Activated CD8-positive, alpha-beta memory T cell treated with anti-CD3 and anti-CD28 coated beads, Interleukin-2, amount 50 U/mL, for 1 hour (primary cell): ENCODE measurements around the gene DIP2B.
"Not testable (repeated sequence)": the region's sequence is repeated elsewhere in the genome, so short reads cannot be mapped to it uniquely, and the experiment has no call there.

Experiments
- DNase-seq: peaks from one replicate; pipeline ENCODE4 v3.0.0-alpha.2; 2020; ENCODE audit errors: extremely low read depth

DIP2B gene

DNA sequence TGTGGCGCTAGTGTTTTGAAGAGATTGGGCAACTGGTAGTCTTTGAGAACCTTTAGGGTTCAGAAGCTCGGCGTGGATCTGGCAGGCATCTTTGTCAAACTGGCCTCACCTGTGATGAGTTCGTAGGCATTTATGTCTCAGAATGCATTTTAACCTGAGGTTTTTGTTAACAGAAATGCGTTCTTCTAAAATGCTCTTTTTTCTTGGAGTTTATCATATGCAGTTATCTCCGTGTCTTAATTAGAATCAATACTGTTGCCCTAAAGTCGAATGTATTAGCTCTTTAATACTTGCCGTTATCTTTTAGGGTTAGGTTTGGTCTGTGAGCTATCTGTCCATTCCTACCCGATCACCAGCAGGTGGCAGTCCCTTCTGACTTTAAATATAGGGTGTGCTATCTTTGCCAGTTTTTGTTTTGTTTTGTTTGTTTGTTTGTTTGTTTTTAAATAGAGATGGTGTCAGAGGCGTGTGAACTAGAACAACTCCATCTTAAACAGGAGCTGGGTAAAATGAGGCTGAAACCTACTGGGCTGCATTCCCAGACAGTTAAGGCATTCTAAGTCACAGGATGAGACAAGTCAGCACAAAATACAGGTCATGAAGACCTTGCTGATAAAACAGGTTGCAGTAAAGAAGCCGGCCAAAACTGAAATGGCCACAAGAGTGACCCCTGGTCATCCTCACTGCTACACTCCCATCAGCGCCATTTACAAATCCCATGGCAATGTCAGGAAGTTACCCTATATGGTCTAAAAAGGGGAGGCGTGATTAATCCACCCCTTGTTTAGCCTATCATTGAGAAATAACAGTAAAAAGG is 260.5 kb downstream of the DIP2B start:
- DNase-seq: no peak

DNA sequence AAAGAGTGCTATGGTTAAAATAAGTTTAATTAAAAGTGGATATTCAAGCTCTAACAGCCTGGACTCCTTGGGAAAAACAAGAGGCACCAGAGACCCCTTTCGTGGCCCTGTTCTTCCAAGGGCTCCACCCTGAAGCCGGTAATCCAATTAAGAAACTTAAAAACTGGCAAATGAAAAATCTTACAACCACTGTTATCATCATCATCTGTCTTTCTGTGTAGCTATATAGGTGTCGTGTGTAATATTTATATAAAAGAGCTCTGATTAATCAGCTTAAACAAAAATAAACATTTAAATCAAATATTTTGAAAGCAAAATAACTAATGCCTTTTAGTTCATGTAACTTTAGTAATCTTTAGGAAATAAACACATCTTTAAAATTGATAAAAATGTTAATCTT is 263.6 kb downstream of the DIP2B start:
- DNase-seq: no peak

DNA sequence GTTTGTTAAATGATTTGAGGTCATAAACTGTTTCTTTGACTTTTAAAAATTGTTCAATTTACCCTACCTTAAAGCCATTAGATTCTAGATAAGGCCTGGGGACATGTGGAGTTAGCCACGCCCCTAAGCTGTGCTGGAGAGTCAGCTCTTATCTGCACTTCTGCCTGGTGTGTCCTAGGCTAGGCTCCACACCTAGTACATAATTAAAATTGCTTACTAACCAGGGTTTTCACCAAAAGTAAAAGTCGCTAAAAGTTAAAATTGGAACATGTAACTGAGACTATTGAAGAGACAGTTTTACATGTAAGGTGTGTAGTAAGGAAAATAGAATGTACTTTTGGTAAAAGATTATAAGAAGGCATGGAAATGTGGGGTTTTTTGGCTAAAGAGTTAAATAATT is 264.0 kb downstream of the DIP2B start:
- not testable (repeated sequence) for DNase-seq

DNA sequence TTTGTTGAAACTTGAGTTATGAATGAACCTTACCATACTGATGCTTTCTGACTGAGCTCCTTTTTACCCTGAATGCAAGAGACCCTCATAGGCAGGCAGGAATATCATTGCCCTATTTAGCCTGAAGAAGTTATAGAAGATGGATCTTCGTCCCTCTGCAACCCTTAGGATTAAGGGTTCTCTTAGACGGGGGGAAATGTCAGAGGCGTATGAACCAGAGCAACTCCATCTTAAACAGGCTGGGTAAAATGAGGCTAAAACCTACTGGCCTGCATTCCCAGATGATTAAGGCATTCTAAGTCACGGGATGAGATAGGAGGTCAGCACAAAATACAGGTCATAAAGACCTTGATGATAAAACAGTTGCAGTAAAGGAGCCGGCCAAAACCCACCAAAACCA is 266.6 kb downstream of the DIP2B start:
- DNase-seq: no peak

DNA sequence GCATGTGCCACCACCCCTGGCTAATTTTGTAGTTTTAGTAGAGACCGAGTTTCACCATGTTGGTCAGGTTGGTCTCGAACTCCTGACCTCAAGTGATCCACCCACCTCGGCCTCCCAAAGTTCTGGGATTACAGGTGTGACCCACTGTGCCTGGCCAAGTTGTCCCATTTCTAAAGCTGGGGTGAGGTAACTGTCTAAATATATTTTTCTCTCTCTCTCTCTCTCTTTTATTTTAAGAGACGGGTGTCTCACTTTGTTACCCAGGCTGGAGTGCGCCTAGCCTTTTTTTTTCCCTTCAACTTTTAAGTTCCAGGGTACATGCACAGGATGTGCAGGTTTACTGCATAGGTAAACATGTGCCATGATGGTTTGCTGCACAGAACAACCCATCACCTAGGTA is 267.7 kb downstream of the DIP2B start:
- DNase-seq: no peak

DNA sequence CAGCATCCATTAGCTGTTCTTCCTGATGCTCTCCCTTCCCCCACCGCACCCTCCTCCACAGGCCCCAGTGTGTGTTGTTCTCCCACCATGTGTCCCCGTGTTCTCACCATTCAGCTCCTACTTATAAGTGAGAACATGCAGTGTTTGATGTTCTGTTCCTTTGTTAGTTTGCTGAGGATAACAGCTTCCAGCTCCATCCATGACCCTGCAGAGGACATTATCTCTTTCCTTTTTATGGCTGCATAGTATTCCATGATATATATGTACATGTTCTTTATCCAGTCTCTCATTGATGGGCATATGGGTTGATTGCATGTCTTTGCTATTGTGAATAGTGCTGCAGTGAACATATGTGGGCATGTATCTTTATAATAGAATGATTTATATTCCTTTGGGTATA is 268.1 kb downstream of the DIP2B start:
- no peak for DNase-seq

DNA sequence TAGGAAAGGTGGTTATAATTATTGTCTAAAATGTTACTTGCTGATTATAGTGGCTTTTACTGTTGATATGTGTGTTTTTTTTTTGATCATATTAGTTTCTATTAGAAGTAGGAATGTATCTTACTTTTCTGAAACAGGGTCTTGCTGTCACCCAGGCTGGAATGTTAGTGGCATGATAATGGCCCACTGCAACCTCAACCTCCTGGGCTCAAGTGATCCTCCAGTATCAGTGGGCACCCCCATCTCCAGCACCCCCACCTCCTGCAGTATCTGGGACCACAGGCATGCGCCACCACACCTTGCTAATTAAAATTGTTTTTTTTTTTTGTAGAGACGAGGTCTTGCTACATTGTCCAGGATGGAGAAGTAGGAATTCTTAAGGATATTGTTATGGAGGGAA is 270.5 kb downstream of the DIP2B start:
- DNase-seq: no peak

DNA sequence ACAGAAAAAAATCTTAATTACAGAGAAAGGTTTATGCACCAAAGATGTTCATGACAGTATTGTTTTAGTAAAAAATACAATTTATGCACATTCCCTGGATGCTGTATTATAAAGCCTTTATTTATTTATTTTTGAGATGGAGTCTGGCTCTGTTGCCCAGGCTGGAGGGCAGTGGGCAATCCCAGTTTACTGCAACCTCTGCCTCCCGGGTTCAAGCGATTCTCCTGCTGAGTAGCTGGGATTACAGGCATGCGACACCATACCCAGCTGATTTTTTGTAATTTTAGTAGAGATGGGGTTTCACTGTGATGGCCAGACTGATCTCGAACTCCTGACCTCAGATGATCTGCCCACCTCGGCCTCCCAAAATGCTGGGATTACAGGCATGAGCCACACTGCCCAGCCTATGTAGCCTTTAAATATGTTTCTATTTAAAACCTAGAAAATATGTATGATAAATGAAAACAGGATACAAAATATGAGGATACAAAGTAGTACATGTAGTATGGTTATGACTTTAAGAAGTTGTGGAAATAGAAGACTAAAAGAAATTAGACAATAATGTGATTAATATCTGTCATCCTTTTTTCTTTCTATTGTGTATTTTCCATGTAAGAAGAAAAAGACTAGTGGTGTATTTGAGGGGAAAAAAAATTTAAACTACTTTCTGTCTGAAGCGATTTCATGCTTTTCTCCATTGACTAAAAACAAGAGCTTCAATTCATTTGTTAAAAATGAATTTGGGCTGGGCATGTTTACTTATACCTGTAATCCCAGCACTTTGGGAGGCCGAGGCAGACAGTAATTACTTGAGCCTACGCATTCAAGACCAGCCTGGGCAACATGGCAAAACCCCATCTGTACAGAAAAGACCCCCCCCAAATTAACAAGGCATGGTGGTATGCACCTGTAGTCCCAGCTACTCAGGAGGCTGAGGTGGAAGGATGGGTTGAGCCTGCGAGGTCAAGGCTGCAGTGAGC is 272.3 kb downstream of the DIP2B start:
- no peak for DNase-seq

DNA sequence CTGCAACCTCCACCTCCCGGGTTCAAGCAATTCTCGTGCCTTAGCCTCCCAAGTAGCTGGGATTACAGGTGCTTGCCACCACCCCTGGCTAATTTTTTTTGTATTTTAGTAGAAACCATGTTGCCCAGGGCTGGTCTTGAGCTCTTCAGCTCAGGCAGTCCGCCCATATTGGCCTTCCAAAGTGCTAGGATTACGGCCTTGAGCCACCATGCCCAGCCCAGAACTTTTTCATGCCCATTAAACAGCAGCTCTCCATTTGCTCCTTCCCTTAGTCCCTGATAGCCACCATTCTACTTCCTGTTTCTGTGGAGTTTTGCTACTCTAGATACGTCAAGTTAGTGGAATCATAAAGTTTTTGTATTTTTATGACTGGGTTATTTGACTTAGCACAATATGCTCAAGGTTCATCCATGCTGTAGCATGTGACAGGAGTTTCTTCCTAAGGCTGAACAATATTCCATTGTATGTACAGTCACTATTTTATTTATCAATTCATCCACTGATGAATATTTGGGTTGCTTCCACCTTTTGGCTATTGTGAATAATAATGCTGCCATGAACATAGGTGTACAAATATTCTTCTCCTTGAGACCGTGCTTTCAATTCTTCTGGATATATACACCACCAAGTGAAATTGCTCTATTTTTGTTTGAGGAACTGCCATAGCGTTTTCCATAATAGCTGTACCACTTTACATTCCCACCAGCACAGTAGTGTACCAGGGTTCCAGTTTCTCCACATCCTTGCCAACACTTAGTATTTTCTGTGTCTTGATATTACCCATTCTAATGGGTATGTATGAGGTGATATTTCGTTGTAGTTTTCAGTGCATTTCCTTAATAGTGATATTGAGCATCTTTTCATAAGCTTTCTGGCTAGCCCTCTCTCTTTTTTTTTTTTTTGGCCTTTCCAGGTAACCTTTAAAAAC is 274.1 kb downstream of the DIP2B start:
- no peak for DNase-seq

DNA sequence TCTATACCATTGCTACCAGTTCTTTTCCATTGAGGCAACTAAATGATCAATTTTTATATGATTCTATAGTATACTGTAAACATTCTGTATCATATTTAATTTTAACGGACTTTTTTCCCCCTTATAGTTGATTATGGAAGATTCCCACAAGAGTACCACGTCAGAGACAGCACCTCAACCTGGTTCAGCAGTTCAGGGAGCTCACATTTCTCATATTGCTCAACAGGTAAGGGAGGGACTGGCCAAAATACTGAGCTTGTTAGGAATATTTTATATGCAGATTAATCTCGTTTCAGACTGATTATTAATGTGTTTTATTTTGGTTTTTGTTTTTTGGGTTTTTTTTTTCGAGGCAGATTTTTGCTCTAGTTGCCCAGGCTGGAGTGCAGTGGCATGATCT is 275.2 kb downstream of the DIP2B start:
- DNase-seq: no peak

DNA sequence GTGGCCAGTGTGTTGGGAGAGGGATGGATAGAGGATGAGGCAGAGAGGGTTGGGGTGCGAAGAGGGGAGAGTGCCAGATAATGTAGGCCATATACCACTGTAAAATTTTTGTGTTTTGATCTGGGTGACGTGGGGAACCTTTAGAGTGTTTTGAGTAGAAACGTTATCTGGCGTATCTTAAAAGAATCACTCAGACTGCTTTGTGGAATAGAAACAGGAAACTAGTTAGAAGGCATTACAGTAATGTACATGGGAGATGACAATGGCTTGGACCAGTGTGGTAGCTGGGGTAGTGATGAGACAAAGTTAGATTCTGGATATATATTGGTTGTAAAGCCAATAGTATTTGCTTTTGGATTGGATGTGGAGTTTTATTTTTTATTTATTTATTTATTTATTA is 279.7 kb downstream of the DIP2B start:
- DNase-seq: no peak

DNA sequence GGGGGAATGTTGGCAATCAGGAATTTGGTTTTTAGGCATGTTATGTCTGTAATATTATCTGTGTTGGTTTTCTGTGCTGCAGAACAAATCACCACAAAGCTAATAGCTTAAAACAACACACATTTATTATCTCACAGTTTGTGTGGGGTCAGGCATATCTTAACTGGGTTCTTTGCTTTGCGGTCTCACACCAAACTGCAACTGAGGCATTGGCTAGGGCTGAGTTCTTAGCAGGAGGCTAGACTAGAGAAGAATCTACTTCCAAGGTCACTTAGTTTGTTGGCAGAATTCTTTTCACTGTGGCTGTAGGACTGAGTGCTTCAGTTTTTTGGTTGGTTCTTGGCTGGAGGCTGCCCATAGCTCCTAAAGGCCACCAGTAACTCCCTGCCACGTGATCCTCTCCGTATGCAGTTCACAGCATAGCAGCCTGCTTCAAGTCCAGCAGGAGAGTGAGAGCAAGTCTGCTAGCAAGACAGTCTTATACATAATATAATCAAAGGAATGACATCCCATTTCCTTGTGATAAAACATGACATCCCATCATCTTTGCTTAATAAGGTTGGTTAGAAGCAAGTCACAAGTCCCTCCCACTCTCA is 280.7 kb downstream of the DIP2B start:
- DNase-seq: no peak

DNA sequence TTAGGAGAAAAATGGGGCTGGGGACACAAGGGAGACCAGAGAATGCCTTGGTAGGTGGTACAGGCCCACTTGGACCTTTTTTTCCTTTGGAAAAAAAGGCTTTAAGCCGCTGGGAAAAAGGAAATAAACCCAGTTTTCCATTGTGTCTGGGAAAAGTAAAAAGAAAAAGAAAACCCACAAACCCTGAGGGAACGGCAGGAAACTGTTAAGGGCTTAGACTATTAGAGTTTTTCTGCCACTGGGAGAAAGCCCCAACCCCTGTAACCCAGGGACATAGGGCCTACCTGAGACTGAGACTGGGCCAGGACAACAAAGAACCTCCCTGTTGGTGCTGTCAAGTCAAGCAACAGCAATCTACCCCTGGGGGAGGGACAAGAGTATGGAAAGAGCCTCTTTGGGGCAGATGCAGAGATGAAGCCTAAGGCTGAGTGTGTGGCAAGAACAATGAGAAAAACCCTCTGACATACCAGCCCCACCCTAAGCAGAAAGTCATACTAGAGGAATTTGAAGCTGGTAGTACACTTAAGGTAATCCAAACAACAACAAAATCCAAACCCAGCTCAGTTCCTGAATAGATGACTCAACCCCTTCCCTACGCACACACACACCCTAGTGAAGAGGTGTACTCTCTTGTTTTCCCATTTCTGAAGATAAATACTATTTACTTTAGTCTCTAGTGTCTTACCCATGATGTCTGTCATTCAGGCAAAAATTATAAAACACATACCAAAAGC is 281.9 kb downstream of the DIP2B start:
- DNase-seq: no peak

DNA sequence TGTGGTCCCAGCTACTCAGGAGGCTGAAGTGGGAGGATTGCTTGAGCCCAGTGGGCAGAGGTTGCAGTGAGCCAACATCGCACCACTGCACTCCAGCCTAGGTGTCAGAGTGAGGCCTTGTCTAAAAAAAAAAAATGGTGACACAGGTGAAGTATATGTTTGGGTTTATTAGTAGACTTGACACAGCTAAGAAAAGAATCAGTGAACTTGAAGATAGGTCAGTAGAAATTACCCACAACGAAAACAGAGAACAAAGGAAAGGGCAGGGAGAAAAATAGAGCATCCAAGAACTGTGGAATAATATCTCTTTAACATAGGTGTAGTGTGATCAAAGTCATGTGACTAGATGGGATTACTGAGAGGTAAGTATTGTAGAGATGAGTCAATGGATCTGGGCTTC is 282.8 kb downstream of the DIP2B start:
- no peak for DNase-seq

DNA sequence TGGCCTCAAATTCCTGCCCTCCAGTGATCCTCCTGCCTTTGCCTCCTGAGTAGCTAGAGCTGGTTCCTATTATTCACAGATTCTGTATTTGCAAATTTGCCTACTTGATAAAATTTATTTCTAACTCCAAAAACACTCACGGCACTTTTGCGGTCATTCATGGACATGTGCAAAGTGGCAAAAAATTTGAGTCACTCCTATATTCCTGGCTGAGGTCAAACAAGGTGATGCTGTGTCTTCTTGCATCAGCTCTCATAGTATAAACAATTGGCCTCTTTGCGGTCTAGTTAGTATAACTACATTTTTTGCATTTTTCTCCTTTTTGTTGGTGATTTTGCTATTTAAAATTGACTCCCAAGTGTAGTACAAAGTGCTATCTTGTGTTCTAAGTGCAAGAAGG is 283.8 kb downstream of the DIP2B start:
- no peak for DNase-seq

DNA sequence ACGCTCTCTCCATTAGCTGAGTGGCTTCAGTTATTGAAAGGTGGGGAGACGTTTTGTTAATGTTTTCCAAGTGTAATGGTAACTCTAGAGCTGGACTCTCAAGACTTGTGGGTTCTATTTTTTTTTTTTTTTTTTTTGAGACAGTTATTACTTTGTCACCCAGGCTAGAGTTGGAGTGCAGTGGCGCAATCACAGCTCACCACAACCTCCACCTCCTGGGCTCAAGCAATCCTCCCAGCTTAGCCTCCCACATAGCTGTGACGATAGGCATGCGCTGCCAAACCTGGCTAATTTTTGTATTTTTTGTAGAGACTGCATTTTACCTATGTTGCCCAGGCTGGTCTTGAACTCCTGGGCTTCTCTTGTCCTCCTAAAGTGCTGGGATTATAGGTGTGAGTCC is 285.3 kb downstream of the DIP2B start:
- no peak for DNase-seq
